Nephron progenitor cell (in vitro differentiated cells): Measurements from ENCODE around the gene GRIN1.

Experiments
- DNase-seq: peaks from one replicate; pipeline ENCODE4 v3.0.0; 2021
- H3K27ac Mint-ChIP-seq: 2 replicates; pipeline ENCODE4 v1.8.0; 2021; ENCODE audit warnings: mild to moderate bottlenecking, moderate library complexity, mixed read lengths
- H3K27me3 Mint-ChIP-seq: 2 replicates; pipeline ENCODE4 v1.8.0; 2021; ENCODE audit warnings: mild to moderate bottlenecking, low read depth, mixed read lengths; ENCODE audit not compliant: poor library complexity
- H3K36me3 Mint-ChIP-seq: 2 replicates; pipeline ENCODE4 v1.8.0; 2021; ENCODE audit warnings: low read depth, mixed read lengths
- H3K4me1 Mint-ChIP-seq: 2 replicates; pipeline ENCODE4 v1.8.0; 2021; ENCODE audit warnings: mixed read lengths
- H3K4me3 Mint-ChIP-seq: 2 replicates; pipeline ENCODE4 v1.8.0; 2021; ENCODE audit warnings: mild to moderate bottlenecking, moderate library complexity, mixed read lengths
- H3K9me3 Mint-ChIP-seq: 2 replicates; pipeline ENCODE4 v1.8.0; 2021; ENCODE audit warnings: mild to moderate bottlenecking, moderate library complexity, mixed read lengths
- TF ChIP-seq, protein P1 (sequence below): fragments of 200-600 bp; sonication (generic); IDR thresholded peaks from 2 replicates; pipeline ENCODE4 v1.5.0; 2021; ENCODE audit warnings: antibody characterized with exemption

The GRIN1 gene

DNA sequence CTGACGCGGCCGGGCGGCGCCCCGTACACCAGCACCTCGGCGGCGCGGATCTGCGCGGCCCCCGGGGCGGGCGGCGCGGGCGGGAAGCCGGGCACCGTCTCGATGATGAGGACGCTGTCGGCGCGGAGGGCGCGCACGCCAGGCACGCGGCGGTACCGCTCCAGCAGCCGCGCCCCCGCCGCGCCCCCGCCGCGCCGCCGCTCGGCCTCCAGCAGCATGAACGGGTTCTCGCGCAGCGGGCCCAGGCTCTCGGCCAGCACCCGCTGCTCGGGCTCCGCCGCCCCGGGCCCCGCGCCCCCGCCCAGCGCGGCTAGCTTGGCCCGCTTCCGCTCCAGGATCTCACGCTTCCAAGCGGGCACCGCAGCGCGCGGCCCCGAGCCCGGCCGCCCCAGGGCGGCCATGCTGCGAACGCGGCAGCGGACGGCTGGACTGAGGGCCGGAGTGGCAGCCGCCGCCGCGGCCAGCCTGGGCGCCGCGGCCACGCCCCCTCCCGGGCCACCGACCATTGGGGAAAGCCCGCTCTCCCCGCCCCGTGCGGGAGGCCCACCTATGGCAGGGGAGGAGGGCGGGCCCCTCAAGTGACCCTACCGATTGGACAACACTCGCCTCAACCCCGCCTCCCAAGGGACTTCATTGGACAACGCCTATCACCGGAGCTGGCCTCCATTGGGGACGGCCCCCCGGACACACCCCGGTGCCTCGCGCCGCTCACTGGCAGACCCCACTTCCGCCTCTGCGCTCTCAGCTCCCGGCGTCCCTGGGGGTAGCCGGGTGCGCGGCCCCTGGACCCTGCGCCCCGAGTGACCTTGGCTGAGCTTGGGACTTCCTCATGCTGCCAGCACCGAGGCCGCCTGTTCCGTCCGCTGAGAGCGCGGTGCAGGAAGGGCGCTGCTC, 61.6 kb downstream of the GRIN1 start, which contains the start of gene TPRN:
Gene TPRN (minus strand): TSS at position 431 of the 894 bp plus-strand sequence. CDS start 30 bp downstream, at position 401.
- peak within 1 kb of the TSS; percentile 68 for H3K27ac Mint-ChIP-seq

DNA sequence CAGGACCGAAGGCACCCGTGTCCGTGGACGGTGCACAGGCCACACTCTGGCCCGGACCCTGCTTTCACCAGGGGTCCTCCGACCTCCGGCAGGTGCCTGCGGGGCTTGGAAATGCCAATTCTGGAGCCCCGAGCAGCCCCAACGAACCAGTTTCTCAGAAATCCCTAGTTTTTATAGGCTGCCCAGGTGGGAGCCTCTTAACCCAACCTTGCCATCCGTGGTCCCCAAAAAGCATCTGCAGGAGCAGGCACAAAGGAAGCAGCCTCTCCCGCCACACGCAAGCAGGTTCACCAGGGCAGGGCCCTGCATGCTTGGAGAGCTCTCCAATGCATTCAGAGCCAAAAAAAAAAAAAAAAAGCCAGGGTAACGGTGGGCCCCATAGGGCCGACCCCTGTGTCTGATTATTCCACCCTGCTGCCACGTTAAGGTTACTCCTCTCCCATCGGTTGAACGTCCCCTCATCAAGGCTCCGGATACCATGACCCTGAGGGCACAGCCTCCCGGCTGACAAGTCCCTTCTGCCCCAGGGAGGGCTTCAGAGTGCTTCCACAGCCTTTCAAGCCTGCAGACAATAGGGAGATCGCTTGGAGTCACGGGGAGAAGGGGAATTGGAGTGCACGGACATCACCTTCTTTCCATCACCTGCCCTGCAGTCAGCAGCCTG, 62.4 kb downstream of the GRIN1 start:
- Mint-ChIP-seq H3K4me1 (peaks cover 49% of the 10 kb centered on the region), H3K4me3 (peak overlapping the region; percentile 84), H3K27ac (peak overlapping the region; percentile 68), H3K9me3 (no peaks in the 10 kb centered on the region), H3K36me3 (no peaks in the 10 kb centered on the region), H3K27me3 (no peaks in the 10 kb centered on the region)
- DNase-seq = no peak
- TF ChIP-seq, protein P1, sequence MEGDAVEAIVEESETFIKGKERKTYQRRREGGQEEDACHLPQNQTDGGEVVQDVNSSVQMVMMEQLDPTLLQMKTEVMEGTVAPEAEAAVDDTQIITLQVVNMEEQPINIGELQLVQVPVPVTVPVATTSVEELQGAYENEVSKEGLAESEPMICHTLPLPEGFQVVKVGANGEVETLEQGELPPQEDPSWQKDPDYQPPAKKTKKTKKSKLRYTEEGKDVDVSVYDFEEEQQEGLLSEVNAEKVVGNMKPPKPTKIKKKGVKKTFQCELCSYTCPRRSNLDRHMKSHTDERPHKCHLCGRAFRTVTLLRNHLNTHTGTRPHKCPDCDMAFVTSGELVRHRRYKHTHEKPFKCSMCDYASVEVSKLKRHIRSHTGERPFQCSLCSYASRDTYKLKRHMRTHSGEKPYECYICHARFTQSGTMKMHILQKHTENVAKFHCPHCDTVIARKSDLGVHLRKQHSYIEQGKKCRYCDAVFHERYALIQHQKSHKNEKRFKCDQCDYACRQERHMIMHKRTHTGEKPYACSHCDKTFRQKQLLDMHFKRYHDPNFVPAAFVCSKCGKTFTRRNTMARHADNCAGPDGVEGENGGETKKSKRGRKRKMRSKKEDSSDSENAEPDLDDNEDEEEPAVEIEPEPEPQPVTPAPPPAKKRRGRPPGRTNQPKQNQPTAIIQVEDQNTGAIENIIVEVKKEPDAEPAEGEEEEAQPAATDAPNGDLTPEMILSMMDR = no peak

More for the DNA sequence above, 61.6 kb downstream of the GRIN1 start, which contains the start of gene TPRN:
- Mint-ChIP-seq H3K36me3 (no peaks in the 10 kb centered on the region), H3K27me3 (no peaks in the 10 kb centered on the region), H3K4me3 (peak within 1 kb of the TSS; percentile 84), H3K4me1 (peaks cover 42% of the 10 kb centered on the region), H3K9me3 (no peaks in the 10 kb centered on the region)
- TF ChIP-seq, protein P1 = no peak
- peak; percentile 99 for DNase-seq

DNA sequence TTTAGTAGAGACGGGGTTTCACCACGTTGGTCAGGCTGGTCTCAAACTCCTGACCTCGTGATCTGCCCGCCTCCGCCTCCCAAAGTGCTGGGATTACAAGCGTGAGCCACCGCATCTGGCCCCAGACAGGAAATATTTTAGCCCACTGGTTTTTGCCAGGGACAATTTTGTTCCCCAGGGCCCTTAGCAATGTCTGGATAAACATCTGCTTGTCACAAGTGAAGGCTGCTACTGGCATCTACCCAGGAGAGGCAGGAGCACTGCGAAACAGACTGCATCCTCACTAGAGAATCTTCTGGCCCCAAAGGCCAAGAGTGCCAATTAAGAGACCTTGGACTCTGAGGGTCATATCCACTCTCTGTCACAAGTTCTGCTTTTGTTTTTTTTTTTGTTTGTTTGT, 64.0 kb downstream of the GRIN1 start:
- TF ChIP-seq, protein P1 = no peak
- Mint-ChIP-seq H3K4me1 (peaks cover 63% of the 10 kb centered on the region), H3K9me3 (no peaks in the 10 kb centered on the region), H3K36me3 (peaks cover 10% of the 10 kb centered on the region), H3K4me3 (peak overlapping the region; percentile 15), H3K27me3 (no peaks in the 10 kb centered on the region), H3K27ac (no peak overlapping the region)
- DNase-seq = no peak

DNA sequence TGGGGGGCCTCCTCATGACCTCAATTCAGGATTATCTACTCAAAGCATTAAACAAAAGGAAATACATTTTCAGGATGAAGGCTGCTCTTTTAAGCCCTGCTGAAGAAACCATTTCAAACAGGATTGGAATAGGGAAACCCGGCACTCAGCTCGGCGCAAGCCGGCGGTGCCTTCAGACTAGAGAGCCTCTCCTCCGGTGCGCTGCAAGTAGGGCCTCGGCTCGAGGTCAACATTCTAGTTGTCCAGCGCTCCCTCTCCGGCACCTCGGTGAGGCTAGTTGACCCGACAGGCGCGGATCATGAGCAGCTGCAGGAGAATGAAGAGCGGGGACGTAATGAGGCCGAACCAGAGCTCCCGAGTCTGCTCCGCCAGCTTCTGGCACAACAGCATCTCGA, 65.8 kb downstream of the GRIN1 start:
- no peaks in the 10 kb centered on the region for H3K9me3 Mint-ChIP-seq
- H3K27me3 Mint-ChIP-seq = no peaks in the 10 kb centered on the region
- no peak for DNase-seq
- TF ChIP-seq, protein P1 = no peak
- peaks cover 10% of the 10 kb centered on the region for H3K36me3 Mint-ChIP-seq
- peak overlapping the region; percentile 96 for H3K4me3 Mint-ChIP-seq
- peaks cover 55% of the 10 kb centered on the region for H3K4me1 Mint-ChIP-seq
- H3K27ac Mint-ChIP-seq = peak overlapping the region; percentile 85

DNA sequence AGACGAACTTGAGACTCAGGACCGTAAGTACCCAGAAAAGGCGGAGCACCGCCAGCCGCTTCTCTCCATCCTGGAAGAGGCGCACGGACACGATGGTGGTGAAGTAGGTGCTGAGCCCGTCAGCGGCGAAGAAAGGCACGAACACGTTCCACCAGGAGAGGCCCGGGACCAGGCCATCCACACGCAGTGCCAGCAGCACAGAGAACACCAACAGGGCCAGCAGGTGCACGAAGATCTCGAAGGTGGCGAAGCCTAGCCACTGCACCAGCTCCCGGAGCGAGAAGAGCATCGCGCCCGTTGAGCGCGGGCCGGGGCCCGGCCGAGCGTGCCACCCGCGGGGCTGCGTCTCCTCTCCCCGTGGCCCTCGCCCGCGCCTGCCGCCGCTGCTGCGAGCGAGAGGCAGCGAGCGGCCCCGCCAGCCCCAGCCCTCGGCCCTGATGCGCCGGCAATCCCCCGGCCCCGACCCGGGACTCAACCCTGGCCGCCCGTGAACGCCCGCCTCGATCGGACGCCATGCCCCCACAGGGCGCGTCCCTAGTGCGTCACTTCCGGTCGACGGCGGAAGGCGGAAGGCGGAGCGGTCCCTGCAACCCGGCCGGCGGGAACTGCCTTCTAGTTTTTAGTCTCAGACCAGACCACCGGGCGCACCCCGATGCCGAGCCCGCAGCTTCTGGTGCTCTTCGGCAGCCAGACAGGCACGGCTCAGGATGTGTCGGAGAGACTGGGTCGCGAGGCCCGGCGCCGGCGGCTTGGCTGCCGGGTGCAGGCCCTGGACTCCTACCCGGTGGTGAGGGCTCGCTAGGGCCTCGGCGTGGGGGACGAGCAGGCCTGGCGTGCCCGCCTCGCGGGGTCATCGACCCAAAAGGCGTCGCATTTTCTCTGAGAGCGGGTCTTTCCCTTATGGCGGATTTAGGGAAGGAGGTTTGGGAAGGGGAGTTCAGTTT, 66.4 kb downstream of the GRIN1 start, which contains the start of the genes NDOR1 and TMEM203:
Gene NDOR1 (plus strand): TSS at position 575 of the 944 bp plus-strand sequence. CDS start 78 bp downstream, at position 653.
Gene TMEM203 (minus strand): TSS at position 523 of the 944 bp plus-strand sequence. CDS start 234 bp downstream, at position 289.
- peak; percentile 98 for DNase-seq
- H3K4me3 Mint-ChIP-seq = peak within 1 kb of the TSS; percentile 96
- H3K9me3 Mint-ChIP-seq = no peaks in the 10 kb centered on the region
- peak within 1 kb of the TSS; percentile 97 for H3K27ac Mint-ChIP-seq
- H3K27me3 Mint-ChIP-seq = no peaks in the 10 kb centered on the region
- peaks cover 10% of the 10 kb centered on the region for H3K36me3 Mint-ChIP-seq
- peaks cover 55% of the 10 kb centered on the region for H3K4me1 Mint-ChIP-seq
- TF ChIP-seq, protein P1 = no peak
